T-helper 2 cell treated with Interferon-gamma antibody and Interleukin-4, amounts not matched to agents 100 ng/mL and 5 ng/mL, for 36 hours (primary cell): ENCODE data around the gene STK32C. TPM values are rescaled to one million over a fixed set of nuclear protein-coding genes. Genes with fewer than 3 reads are reported as not detected.

ENCODE experiments used
- intact Hi-C: fragments of 100-400 bp; cut with micrococcal nuclease; formaldehyde crosslinking; loops from one replicate; pipeline ENCODE4 v1.15.1; 2023
- total RNA-seq: library from RNA; stranded (reverse); gene quantifications from 2 replicates; pipeline ENCODE4 v1.2.3, GENCODE V29; 2022

The STK32C gene
- total RNA-seq, 1 donor from 2014 or later: 10.6 TPM

DNA sequence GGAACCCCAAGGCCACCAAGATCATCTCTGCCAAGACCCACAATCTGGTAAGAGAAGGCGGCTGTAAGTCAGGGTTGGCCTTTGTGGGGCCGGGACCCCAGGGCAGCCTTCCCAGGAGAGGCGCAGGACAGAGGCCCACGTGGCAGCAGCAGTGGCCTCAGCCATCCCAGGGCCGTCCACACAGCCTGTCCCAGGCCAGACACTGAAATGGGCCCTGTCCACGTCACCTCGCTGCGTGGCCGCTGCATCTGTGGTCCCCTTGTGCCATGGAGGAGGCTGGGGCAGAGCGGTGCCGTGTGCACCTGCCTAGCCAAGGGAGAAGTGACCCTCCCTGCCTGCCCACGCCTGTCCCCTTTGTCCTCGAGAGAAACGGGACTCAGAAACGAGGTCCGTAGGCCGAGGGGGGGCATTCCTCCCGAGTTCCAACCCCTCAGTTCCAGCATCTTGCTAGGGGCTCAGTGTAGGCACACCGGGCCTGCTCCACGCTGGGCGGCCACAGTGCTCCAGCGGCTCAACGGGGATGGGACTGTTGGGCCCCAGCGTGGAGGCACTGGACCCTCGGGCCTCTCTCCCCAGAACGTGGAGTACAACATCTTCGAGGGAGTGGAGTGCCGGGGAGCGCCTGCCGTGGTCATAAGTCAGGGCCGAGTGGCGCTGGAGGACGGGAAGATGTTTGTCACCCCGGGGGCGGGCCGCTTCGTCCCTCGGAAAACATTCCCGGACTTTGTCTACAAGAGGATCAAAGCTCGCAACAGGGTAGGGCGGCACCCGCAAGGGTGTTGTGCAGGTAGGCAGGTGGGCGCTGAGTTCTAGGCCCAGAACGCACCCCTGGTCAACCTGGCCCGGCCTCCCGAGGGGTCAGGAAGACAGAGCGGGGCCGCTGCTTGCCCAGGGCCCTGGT is 105.4 kb downstream of the STK32C start:
- intact Hi-C loops: no loop called here

DNA sequence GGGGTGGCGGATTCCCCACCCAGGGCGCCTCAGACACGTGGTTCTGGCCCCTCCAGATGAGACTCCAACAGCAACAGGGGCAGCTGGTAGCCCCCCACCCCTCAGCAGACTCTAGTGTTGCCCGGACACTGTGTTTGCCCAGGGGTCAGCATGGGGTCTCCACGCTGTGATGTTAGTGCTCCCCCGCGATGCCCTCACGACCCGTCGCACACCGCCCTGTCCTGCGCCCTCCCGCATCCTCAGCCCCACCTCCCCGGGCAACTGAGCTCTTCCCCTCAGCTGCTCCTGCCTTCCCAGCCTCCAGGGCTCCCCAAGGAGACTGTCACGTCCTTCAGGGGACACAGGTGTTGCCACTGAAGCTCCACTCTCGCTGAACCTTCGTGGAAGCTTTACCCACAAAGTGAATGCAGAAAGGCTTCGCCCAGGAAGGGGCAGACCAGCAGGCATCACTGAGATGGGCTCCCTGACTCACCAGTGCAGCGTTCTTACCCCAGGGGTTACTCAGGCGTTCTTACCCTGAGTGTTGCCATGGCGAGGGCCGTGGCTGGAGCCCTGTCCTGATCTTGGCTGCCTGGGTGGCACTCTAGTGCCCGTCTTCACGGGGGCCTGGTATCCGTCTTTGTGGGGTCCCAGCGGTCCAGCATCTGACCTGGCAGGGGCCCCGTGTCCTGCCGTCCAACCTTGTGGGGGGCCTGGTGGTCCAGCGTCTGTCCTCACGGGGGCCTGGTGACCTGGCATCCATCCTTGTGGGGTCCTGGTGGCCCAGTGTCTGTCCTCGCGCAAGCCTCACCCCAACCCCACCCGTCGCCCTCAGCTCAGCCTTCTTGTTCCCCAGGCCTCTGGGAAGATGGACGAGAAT is 106.4 kb downstream of the STK32C start:
- intact Hi-C loops: no loop called here

DNA sequence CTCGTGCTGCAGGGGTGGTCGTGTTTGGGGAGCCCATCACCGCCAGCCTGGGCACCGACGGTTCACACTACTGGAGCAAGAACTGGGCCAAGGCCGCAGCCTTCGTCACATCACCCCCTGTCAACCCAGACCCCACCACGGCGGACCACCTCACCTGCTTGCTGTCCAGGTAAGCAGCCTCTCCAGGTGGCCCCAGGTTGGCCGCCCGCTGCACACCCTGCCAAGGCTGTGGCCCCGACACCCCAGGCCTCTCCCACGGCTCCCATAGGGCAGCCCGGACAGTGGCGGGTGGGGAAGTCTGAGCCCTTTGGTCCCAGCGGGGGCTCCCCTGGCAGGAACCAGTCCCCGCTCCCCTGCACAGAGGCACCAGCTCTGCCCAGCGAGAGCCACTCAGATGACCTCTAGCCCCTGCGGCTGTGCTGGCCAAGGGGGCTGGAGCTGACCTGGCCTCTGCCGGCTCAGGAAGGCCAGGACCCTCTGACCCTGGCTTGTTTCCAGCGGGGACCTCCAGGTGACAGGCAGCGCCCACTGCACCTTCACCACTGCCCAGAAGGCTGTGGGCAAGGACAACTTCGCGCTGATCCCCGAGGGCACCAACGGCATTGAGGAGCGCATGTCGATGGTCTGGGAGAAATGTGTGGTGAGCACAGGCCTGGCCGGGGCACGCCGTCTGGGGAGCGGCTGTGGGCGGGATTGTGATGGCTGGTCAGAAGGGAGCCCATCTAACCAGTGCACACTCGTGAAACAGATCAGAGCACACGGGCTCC is 107.2 kb downstream of the STK32C start:
- intact Hi-C loops: no loop called here

DNA sequence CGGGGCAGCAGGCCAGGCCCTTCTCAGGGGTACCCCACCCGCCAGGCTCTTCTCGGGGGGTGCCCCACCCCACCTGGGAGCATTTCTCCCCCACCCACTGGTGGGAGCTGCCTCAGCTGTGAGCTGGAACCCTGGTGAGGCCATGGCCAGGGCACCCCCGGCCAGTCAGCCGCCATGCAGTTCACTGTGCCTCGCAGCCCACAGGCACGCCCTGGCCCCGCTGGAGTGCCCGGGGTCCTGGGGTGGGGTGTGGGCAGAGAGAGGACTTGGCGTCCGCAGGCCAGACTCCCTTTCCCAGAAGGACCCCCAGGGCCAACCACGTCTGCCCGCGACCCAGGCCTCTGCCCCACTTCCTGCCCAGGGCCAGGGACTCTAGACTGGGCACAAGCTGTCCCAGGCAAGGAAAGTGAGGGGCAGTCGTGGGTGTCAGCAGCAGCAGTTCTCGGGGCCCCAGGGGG is 107.9 kb downstream of the STK32C start:
- intact Hi-C loops: no loop called here

DNA sequence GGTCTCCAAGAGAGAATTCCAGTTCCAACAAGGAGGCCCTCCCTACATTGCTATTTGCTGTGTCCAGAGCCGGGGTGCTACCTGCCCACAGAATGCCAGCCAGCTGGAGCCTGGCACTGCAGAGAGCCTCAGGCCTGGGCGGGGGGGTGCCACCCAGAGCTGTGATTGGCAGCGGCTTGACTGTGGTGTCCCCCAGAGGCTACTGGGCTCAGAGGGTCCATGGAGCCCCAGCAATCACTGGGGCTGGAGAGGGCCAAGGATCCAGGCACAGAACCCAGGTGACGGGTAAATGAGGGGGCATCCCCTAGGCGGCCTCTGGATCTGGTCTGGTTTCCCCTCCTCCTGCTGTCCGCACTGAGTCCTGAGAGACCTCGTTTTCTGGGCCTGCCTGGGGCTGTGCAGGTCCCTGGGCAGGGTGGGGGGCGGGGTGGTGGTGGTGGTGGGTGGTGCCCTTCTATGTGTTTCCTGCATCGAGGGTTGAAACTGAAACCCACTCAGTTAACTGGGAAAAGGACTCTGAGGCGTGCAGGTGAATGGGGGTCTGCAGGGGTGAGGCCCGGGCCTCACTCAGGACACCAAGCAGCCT is 108.4 kb downstream of the STK32C start:
- intact Hi-C loops: no loop called here

DNA sequence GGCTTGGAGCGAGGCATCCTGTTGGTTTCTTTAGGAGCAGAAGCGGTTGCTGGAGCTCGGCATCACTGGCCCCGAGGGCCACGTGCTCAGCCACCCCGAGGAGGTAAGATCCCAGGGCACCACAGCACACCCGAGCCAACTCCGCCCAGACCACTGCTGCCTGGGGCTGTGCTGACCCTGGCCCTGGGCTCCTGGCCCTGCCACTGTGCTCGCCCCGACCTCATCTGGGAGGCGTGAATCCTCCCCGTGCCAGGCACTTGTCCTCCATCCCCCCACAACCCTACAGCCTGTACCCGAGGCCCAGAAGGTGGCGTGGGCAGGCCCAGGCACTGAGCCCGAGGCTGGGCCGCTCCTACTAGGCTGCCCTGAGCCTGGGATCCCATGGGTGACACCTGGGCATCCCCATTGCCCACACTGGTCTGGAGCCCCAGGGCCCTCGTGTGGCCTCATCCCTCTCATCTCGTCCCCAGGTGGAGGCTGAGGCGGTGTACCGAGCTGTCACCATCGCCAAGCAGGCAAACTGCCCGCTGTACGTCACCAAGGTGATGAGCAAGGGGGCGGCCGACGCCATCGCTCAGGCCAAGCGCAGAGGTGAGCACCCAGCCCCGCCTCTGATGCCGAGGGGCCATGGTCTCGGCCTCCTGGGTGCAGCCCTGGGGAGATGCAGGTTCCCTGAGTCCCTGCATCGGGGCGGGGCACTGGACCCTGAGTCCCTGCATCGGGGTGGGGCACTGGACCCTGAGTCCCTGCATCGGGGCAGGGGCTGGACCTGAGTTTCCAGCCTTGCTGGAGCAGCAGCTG is 109.2 kb downstream of the STK32C start:
- intact Hi-C loops: no loop called here

DNA sequence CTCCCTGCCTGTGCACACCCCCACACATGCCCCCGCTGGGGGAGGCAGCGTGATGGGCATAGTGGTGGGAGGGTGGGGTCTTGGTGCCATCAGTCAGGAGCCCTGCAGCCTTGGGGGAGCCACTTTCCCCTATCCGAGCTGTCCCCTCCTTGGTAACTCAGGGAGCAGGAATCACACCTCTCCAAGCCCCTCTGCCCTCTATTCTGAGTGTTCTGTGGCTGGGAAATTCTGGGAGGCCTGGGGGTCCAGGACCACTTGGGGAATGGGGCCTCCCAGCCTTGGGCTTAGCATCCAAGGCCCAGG is 109.7 kb downstream of the STK32C start:
- intact Hi-C loops: no loop called here

DNA sequence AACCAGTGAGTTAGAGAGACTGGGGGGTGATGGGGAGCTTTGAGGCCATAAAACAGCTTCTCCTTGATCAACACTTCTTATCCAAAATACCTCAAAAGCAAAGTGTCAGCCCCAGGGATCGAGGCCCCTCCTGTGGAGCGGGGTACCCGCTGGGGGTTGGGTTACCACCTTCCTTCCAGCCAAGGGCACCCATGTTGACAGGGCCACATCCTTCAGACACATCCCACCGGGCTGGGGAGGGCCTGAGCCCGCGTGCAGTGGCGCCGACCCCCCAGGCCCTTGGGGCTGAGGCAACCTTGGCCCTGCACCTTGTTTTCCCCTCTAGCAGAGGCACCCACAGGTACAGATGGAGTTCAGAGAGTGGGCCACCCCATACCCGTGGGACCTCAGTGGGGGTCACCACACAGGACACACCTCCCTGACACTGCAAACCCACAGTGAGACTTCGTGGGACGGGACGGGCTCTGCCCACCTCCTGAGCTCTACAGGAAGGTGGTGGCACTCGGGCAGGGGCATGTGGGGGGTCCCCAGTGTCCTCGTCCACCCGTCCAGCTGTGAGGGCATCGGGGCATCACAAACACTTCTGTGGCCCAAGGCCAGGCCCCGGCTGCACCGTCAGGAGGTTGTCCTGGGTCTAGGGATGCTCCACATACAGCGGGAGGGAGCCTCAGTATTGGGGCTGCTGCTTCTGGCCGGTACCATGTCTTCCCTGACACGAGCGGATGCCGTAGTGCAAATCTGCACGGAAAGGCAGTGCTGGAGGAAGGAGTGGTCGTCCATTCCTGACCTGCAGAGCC is 110.3 kb downstream of the STK32C start:
- intact Hi-C loops: no loop called here

DNA sequence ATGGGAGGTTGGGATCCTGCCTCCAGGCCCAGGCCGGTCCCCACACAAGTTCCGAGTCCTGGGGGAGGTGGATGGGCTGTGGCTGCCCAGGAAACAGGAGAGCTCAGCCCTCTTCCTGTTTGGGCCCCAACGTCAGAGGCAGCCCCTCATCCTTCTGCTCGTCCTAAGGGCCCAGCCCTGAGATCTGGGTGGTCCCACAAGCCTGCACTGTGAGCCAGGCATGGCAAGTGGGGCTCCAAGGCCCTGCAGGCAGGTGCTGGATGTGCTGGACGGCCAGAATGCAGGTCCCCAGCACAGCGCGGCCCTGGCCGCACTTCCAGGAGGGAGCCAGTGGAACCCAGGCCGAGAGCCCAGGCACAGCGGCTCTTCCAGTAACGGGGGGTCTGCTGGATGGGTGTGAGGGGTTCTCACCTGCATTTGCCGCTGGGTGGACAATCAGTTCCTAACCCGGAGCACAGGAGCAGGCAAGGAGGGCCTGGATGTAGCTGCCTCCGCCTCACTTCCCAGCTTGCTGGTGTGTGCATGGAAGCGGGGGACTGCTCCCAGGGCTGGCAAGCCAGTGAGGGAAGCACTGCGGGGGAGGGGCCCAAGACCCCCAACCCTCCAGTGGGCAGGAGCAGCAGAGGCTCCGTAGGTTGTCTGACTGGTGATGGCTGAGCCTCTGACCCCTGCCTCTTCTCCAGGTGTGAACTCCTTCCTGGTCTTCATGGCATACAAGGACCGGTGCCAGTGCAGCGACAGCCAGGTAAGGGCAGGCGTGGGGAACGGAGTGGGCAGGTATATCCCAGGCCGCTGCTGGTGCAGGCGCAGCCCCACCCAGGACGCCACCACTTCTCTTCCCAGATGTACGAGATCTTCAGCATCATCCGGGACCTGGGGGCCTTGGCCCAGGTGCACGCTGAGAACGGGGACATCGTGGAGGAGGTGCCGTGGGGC is 111.3 kb downstream of the STK32C start:
- intact Hi-C loops: no loop called here

DNA sequence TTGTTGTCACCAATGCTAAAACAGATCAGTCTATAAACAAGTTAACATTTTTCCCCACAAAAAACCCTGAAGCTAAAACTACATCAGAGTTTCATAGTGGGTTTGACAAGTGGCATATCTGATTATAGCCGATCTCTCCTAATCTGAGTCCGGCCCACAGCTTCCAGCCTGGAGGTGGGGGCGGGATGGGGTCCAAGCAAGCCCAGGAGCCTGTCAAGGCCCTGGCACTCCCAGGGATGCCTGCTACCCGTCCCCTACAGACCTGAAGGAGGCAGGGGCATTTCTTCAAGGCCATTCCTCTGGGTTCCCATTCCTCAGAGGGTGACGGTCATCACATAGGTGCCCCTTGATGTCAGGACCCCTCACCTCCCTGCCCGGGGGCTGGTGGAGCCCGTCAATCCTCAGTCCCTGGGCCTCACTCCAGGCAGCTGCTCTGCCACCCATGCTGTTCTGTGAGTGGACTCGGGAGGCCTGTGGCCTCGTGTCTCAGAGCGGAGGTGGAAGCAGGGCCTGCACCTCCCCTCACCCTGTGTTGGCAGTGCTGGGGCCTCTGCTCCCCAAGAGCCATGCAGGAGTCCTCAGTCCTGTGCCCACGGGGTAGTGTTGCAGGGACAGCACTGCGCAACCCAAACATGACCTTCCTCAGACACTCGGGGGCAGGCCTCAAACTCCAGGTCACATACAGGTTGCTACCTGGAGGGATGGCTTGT is 112.2 kb downstream of the STK32C start:
- intact Hi-C loops: no loop called here

DNA sequence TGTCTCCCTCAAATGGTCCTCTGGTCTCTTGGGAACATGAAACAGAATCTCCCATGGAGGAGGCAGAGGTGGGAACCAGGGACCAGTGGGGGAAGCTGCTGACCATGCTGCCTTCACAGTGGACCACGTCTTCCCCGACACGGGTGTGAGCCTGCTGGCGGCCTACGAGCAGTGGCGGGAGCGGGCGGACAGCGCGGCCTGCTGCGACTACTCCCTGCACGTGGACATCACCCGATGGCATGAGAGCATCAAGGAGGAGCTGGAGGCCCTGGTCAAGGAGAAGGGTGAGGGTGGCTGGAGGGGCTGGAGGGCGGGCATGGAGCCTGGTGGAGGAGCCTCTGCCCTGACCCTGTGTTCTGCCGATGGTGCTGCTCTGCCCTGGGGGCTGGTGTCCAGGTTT is 113.0 kb downstream of the STK32C start:
- intact Hi-C loops: no loop called here

DNA sequence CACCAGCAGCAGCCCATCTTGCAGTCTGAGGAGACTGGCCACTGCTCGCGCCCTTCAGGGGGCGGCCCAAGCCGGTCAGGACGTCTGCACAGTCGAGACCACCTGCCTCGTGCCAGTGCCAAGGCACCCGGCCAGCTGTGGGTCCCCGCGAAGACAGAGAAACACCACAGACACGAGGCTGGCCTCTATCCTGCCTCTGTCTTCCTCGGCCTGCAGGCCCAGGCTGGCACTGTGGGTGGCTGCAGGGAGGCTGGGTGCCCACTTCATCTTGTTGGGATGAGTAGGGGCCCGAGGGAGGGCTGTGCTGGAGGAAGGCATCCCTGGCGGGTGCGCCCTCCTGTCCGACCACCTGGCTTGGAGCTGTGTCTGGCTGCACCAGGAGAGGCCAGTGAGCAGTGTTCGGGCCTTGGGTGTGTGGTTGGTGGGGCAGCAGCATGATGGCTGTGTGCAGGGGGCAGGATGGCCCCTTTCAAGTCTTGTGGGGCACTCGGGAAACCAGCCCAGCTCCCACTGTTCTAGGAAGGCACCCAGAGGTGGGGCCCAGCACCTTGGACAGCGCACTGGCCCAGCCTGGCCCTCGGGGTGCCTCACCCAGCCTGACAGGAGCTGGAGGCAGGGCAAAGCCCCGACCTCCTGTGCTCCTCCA is 113.7 kb downstream of the STK32C start:
- intact Hi-C loops: no loop called here

DNA sequence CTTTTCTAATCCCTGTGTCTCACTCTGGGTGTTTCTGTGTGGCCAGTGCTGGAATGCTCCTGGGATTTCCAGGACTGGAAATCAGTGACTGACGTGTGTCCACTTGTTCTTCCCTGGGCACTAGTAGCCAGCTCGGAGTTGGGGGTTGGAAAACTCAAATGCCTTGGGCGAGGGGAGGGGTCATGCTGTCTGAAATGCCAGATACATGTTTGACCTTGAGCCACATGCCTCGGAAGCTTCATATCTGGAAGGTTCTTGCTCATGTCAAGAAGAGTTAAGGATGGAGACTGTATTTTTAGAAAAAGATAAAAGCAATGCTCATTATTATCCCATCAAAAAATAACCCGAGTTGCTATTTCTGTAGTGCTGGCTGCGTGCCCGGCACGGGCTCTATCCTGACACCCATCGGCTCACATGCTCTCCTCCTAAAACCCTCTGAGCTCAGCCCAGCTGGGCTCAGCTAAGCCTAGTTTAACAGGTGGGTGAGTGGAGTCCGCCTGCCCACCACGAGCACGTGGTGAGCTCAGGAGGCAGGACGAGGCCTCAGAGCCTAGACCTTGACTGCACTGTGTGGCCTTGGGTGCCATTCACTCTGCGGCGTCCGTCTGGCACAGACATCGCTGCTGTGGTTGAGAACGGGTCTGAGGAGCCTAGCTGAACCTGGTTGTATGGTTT is 114.6 kb downstream of the STK32C start:
- intact Hi-C loops: no loop called here

DNA sequence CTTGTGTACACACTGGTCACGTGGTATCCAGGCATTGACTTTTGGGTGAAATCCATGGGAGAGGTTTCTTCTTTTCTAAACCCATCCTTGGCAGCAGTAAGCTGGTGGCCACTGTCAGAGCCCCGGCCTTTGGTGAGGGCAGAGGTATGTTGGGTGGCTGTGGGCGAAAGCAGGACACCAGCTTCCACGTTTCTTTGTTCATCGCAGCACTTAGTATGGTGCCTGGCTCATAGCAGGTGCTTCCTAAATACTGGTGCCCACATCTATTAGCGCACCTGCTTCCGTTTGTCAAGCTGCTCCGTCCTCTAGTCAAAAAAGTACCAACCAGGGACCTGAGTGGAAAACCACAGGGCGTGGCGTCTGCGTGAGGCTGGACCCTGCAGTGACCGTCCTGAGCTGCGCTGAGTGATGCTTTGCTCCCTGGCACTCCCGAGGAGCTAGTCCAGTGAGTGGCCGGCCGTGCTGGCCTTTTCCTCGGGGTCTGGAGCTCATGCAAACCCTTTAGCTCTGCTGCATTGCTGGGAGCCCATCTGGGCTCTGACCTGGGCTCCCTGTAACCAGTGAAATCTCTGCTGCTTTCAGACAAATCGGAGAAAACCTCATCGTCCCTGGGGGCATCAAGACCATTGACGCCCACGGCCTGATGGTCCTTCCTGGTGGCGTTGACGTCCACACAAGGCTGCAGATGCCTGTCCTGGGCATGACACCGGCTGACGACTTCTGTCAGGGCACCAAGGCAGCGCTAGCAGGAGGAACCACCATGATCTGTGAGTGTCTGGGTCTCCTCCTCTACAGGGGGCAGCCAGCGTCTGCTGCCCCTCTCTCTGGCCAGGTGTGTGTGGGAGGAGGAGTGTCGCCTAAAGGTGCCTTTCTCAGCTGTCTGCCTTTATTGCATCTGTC is 115.4 kb downstream of the STK32C start:
- intact Hi-C loops: no loop called here

DNA sequence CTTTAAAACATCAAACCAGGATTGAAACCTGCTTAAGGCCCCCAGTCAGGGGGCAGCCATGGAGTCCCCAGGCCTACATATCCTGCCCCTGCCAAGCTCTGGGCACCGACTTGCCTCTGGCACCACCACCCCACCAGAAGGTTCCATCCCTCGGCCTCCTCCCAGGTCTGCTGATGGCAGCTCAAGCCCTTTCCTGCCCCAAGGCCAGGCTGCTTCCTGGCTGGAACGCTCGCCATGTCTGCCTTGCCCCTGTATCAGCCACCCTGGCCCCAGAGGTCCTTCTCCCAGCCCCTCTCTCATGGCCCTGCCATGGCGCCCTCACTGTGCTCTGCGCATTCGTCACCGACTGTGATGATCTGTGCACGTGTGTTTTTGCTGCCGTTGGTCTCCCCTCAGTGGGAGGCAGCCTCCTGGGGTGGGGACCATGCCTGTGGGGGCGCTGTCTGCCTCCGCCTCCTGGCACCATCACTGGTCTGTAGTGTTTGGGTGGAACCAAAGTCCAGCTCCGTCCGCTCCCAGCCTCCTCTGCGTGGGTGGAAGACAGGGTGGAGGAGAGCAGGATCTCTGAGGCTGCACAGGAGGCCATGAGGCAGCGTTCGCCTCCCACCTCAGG is 117.8 kb downstream of the STK32C start:
- intact Hi-C loops: loop anchor here (5.0 kb wide), 1 partner anchor 48 kb away; no protein-coding TSS in a partner anchor
